Psoas muscle (tissue), 8 donors: ENCODE results near the gene TMIGD2. TPM values are rescaled to one million over a fixed set of nuclear protein-coding genes. Genes with fewer than 3 reads are reported as not detected.

Experiments
- ATAC-seq, 4 donors: fragments of 200-7000 bp; cut with Tn5 transposase; one replicate each; pipeline ENCODE4 v1.9.1; 2020; ENCODE audit warnings: moderate library complexity in 3 of 4, mild to moderate bottlenecking in 2 of 4
- DNase-seq, 2 donors: peaks; one replicate each; pipeline ENCODE4 v3.0.0-alpha.2; 2020
- H3K27ac ChIP-seq: fragments of 200-600 bp; one replicate; pipeline ENCODE4 v1.8.0; 2022
- H3K27me3 ChIP-seq, 3 donors: fragments of 200-600 bp in 1 of 3; one replicate each; pipeline versions ENCODE4 v1.6.1 to v1.8.0; 2013 to 2022; ENCODE audit warnings: low read length in 2 of 3, mild to moderate bottlenecking in 2 of 3, moderate library complexity in 1 of 3; ENCODE audit not compliant: insufficient read depth in 3 of 3
- H3K36me3 ChIP-seq, 2 donors: fragments of 200-600 bp in 1 of 2; one replicate each; pipeline versions ENCODE4 v1.6.1 to v1.8.0; 2013 to 2022; ENCODE audit warnings: low read depth in 1 of 2, mild to moderate bottlenecking in 1 of 2, moderate library complexity in 1 of 2; ENCODE audit not compliant: insufficient read depth in 1 of 2
- H3K4me1 ChIP-seq: fragments of 200-600 bp; one replicate; pipeline ENCODE4 v1.8.0; 2022
- H3K4me3 ChIP-seq: fragments of 200-600 bp; one replicate; pipeline ENCODE4 v1.8.0; 2022; ENCODE audit warnings: mild to moderate bottlenecking
- H3K9me3 ChIP-seq: fragments of 200-600 bp; one replicate; pipeline ENCODE4 v1.8.0; 2022
- CTCF ChIP-seq: fragments of 200-600 bp; IDR thresholded peaks from one replicate; pipeline ENCODE4 v1.8.0; 2022; ENCODE audit warnings: antibody characterized with exemption
- WGBS, 3 donors: extraction: QIAGEN DNeasy Blood & Tissue Kit; methylation state at CpG; one replicate each; pipeline versions ENCODE4 v1.1.6 to v1.1.7; 2013; 5-methylcytosine and 5-hydroxymethylcytosine counted together
- intact Hi-C, 2 donors: fragments of 100-400 bp; cut with DNase I; formaldehyde crosslinking; loops; one replicate each; pipeline versions ENCODE4 v1.11.0 to v1.14.2; 2022
- polyA plus RNA-seq, 3 donors: library from polyadenylated mRNA; stranded (reverse); fragments of 200-250 nt; gene quantifications; one replicate each; pipeline ENCODE4 v1.2.3, GENCODE V29; 2013
- total RNA-seq, 4 donors: library from RNA; stranded (reverse); fragmentation: NEBNext Ultra II Directional in 2 of 4; extraction: Animal tissue kit (Norgen Biotek cat#: 25700) in 2 of 4; gene quantifications; one replicate each; pipeline versions ENCODE4 v1.2.1 to v1.2.4, GENCODE V29; 2021 to 2023
- donor health status: healthy with polysubstance abuse.
- donor health status: DM: no; HTN: no; CAD: no; lungs with moderate emphysema.
- donor health status: Bipolar disorder and iron deficiency.
- donor health status: healthy.
- donor health status: DM: yes; HTN: yes; CAD: no.
- donor health status: DM: no; HTN: no; CAD: no.
- donor health status: DM: no; HTN: no; CAD: no.
- donor health status: DM: yes; HTN: yes; CAD: no.

Gene TMIGD2
- total and polyA plus RNA-seq, 7 donors, result 0.10 to 0.20 (median 0.18) TPM; not detected in 4

- Histone ChIP-seq H3K4me3 (no peak overlapping the region), H3K27ac (no peak overlapping the region), H3K36me3 (no peaks in the 10 kb centered on the region), H3K9me3 (no peaks in the 10 kb centered on the region), H3K27me3 (no peaks in the 10 kb centered on the region), H3K4me1 (no peaks in the 10 kb centered on the region)
- intact Hi-C loops, result no loop called here
- DNase-seq (no peak), ATAC-seq (no peak)
- WGBS, 3 donors, result 86 to 92% (median 87%) methylated on average over 9 of the region's 9 CpGs
- TF ChIP-seq CTCF, result no peak
Measured at GRCh38 chr19:4316956-4317355, 14.8 kb upstream of the TMIGD2 start.

- H3K9me3 ChIP-seq, result no peaks in the 10 kb centered on the region
- H3K4me3 ChIP-seq, result no peak overlapping the region
- ATAC-seq (no peak), DNase-seq (no peak)
- H3K4me1 ChIP-seq, result no peaks in the 10 kb centered on the region
- intact Hi-C loops, result no loop called here
- no peaks in the 10 kb centered on the region for H3K36me3 ChIP-seq
- H3K27me3 ChIP-seq, result peaks cover 0 to 6% (median 0%) of the 10 kb centered on the region in 3 donors
- no peak overlapping the region for H3K27ac ChIP-seq
- TF ChIP-seq CTCF, result no peak
- 30 to 40% (median 33%) methylated on average over 12 of the region's 12 CpGs for WGBS, 3 donors
Measured at GRCh38 chr19:4313847-4314490, 11.8 kb upstream of the TMIGD2 start.

- H3K27me3 ChIP-seq, result peaks cover 0 to 29% (median 2%) of the 10 kb centered on the region in 3 donors
- no peaks in the 10 kb centered on the region for H3K9me3 ChIP-seq
- no peak overlapping the region for H3K4me3 ChIP-seq
- TF ChIP-seq CTCF, result no peak
- no peaks in the 10 kb centered on the region for H3K36me3 ChIP-seq
- WGBS, 3 donors, result 90 to 91% (median 91%) methylated on average over 22 of the region's 22 CpGs
- H3K27ac ChIP-seq, result no peak overlapping the region
- intact Hi-C loops, result no loop called here
- ATAC-seq (no peak), DNase-seq (no peak)
- H3K4me1 ChIP-seq, result no peaks in the 10 kb centered on the region
Measured at GRCh38 chr19:4310247-4311121, 8.3 kb upstream of the TMIGD2 start.

- no peak for ATAC-seq
- 75 to 85% (median 80%) methylated on average over 16 of the region's 16 CpGs for WGBS, 3 donors
- H3K27me3 ChIP-seq, result peaks cover 0 to 44% (median 8%) of the 10 kb centered on the region in 3 donors
- no peaks in the 10 kb centered on the region for H3K4me1 ChIP-seq
- H3K9me3 ChIP-seq, result no peaks in the 10 kb centered on the region
- intact Hi-C loops, result no loop called here
- no peaks in the 10 kb centered on the region for H3K36me3 ChIP-seq
- TF ChIP-seq CTCF, result no peak
- no peak for DNase-seq
- no peak overlapping the region for H3K4me3 ChIP-seq
- no peak overlapping the region for H3K27ac ChIP-seq
Measured at GRCh38 chr19:4305659-4306058, 3.5 kb upstream of the TMIGD2 start.
